ENCODE measurements around the gene PRKACA.

PRKACA gene

GRCh38 chr19:14073925-14074838 lies 43.4 kb downstream of the PRKACA start:
- DNase-seq (ENCODE audit: low read depth, low spot score) = no peak
- H3K27ac ChIP-seq = peak overlapping the region; percentile 79

DNA sequence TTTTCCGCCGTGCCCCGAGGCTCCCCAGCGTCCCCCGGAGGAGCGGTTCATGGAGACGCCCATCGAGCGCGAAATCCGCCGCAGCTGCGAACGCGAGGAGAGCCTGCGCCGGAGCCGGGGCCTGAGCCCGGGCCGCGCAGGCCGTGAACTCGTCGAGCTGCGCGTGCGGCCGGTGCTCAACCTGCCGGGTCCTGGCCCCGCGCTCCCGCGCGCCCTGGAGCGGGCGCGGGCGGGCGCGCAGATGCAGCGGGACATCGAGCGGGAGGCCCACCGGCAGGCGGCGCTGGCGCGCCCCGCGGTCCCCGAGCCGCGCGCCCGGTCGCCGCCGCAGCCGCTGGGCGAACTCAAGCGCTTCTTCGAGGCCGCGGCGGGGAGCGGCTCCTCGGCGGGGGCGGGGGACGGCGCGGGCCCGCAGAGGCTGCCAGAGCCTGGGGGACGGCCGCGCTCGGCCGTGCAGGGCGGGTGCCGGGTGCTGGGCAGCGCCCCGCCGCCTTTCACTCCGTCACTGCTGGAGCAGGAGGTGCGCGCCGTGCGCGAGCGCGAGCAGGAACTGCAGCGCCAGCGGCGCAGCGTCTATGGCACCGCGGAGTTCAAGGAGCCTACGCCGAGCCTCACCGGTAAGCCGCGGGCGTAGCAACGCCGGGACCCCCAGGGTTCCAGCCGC lies 44.2 kb downstream of the PRKACA start:
- peak overlapping the region; percentile 79 for H3K27ac ChIP-seq
- DNase-seq (ENCODE audit: low read depth, low spot score) = no peak

DNA sequence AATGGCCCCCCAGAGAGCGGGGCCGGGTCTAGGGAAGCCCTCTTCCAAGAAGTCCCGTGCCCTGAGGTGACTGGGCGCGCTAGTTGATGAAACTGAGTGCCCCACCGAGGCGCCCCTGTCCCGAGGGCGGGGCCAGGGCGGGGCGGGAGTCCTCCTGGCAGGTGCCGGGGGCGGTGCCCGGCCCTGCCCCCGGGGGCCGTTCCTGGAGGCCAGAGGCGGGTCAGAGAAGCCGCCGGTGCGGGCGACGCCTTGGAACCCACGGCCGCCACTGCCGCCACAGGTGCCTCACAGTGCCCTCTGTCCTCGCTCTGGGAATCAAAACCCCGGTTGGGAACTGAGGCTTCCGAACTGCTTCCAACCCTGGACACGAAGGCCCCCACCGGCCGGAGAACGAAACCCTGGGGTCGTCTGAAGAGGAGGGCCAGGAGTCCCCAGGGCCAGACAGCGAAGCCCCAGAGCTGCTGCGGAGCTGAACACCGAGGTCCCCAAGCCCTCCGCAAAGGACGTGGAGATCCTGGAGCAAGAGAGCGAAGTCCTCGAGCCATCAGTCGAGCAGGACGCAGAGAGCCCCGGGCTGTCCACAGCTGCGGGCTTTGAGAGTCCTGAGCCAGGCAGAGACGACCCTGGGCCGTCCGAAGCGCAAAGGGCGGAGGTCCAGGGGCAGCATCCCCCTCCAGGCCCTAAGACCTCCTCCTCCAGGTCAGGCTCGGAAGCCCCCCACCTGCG lies 44.9 kb downstream of the PRKACA start, which contains the start of gene MISP3:
Gene MISP3, plus strand, starts transcription at position 252 of the 726 bp plus-strand sequence. CDS start 524 bp downstream, outside the sequence.
- no peak for DNase-seq (ENCODE audit: low read depth, low spot score)
- peak within 1 kb of the TSS; percentile 79 for H3K27ac ChIP-seq

GRCh38 chr19:14070268-14071050 lies 47.1 kb downstream of the PRKACA start:
- no peak for DNase-seq (ENCODE audit: low read depth, low spot score)
- no peak overlapping the region for H3K27ac ChIP-seq

DNA sequence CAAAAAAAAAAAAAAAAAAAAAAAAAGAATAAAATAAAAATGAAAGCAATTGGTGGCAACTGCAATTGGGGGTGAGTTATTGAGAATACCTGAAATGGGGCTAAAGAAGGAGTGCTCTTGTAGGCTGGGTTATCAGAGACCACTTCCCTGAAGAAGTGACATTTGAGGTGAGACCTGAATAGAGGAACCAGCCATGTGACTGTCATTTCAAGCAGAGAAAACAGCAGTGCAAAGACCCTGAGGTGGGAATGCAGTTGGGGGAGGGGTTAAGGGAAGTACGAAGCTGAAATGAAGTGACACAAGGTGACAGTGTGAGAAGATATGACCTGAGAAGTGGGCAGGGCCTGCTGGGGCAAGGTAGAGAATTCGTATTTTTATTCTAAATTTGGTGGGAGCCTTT lies 51.4 kb downstream of the PRKACA start:
- no peak for DNase-seq (ENCODE audit: low read depth, low spot score)

GRCh38 chr19:14063105-14063504 lies 54.5 kb downstream of the PRKACA start:
- no peak overlapping the region for H3K27ac ChIP-seq
- no peak for DNase-seq (ENCODE audit: low read depth, low spot score)

More for the DNA sequence above, 51.4 kb downstream of the PRKACA start:
- H3K27ac ChIP-seq = no peak overlapping the region

DNA sequence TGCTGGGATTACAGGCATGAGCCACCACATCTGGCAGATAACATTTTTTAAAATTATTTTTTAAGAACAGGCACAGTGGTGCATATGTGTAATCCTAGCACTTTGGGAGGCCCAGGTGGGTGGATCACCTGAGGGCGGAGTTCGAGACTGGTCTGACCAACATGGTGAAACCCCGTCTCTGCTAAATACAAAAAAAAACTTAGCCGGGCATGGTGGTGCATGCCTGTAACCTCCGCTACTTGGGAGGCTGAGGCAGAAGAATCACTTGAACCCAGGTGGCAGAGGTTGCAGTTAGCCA lies 55.1 kb downstream of the PRKACA start:
- no peak for DNase-seq (ENCODE audit: low read depth, low spot score)
- H3K27ac ChIP-seq = no peak overlapping the region

DNA sequence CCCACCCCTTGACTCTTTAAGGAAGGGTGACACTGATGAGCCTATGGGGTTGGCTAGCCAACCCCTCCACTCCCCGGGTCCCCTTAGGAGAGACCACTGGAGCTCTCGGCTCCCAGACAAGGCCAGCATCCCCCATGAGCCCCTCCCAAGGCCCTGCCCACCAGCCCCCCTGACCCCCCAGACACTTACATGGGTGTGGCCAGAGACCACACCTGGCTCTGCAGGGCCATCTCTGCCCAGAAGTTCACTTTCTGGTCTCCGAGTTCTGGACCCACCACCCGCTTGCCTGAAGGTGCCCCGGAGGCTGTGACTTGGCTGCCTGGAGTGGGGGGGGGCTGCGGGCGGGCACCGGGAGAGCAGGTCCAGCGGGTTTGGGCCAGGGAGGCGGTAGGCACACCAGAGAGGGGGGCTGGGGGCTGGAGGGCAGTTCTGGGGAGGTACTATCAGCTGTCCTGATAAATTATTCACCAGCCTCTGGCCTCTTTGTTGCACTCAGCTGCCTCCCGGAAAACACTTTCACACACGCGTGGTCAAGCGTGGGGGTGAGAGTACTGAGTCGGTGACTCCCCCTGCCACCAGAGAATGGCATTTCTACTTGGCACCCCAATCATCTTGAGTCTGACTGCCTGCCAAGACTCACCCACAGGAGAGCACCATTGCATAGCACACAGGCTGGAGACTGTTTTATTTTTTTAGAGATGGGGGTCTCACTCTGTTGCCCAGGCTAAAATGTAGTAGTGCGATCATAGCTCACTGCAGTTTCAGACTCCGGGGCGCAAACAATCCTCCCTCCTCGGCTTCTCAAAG lies 55.6 kb downstream of the PRKACA start, which contains the start of gene PALM3:
Gene PALM3, minus strand, starts transcription at position 326 of the 807 bp plus-strand sequence. Its CDS starts 96 bp downstream, at position 230.
- no peak for DNase-seq (ENCODE audit: low read depth, low spot score)

DNA sequence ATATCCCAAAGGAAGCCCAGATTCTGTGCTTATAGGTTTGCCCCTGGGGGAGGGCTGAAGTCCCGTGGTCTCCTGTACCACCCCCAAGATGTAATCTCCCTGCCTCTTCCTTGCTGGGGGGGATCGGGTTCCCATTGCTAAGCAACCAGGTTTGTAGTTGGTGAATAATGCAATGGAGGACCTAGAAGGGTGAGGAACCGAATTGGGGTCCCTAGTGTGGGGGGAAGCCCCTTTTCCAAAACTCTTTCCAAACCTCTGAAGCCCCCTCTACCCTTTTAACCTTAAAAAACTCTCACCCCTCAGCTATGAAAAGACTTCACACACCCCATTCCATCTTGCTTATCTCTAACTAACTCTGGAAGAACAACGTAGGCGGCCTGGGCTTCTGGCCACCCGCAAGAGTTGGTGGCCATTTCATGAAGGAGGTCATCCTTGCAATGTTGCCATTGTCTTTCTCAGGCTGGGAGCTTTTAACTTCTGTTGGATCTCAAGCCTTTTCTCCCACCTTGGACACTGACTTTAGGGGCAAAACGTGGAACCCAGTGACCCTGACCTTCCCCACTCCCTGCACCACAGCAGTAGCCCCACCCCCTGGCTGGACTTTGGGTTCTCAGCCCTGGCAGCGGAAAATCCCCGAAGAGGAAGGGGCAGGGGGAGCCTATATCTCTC lies 56.3 kb downstream of the PRKACA start:
- DNase-seq (ENCODE audit: low read depth, low spot score) = no peak
- no peak overlapping the region for H3K27ac ChIP-seq

More for the DNA sequence above, 55.6 kb downstream of the PRKACA start, which contains the start of gene PALM3:
- H3K27ac ChIP-seq = no peak within 1 kb of the TSS

DNA sequence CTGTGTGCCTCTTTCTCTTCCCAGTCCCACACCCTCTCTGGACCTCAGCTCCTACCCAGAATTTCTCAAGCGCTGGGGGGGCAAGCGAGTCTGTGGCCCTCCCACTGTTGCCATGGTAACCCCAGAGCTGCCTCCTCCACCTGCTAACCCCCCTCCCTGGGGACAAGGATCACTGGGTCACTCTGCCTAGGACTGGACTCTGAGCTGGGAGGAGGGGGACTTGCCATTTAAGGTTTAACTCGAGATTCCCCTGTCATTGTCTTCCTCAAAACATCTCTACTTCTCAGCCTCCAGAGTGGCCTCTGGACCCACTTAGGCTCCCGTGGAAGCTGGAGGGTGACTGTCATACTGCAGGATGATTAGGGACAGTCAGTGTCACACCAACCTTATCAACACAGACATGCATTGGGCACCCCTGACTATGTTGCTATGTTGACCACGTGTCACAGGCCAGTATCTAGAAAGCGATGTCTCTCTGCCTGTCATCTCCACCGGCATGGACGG lies 57.9 kb downstream of the PRKACA start:
- no peak overlapping the region for H3K27ac ChIP-seq
- no peak for DNase-seq (ENCODE audit: low read depth, low spot score)

DNA sequence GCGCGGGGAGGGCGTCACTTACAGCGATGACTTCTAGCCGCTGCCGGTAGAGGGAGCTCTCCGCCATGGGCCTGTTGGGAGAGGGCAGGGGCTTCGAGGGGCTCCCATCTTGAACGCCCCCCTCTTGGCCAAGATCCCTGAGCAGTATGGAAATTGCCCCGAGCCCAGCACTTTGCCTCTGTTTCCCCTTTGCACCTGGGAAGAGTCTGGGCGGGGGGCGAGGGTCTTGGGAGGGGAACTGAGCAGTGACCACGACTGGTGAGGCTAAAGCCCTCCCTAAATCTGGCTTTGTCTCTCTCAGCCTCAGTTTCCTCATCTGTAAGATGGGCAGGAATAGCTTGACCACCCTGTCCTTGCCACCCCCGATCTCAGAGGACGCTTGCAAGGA lies 58.5 kb downstream of the PRKACA start:
- DNase-seq (ENCODE audit: low read depth, low spot score) = no peak
- H3K27ac ChIP-seq = no peak overlapping the region

DNA sequence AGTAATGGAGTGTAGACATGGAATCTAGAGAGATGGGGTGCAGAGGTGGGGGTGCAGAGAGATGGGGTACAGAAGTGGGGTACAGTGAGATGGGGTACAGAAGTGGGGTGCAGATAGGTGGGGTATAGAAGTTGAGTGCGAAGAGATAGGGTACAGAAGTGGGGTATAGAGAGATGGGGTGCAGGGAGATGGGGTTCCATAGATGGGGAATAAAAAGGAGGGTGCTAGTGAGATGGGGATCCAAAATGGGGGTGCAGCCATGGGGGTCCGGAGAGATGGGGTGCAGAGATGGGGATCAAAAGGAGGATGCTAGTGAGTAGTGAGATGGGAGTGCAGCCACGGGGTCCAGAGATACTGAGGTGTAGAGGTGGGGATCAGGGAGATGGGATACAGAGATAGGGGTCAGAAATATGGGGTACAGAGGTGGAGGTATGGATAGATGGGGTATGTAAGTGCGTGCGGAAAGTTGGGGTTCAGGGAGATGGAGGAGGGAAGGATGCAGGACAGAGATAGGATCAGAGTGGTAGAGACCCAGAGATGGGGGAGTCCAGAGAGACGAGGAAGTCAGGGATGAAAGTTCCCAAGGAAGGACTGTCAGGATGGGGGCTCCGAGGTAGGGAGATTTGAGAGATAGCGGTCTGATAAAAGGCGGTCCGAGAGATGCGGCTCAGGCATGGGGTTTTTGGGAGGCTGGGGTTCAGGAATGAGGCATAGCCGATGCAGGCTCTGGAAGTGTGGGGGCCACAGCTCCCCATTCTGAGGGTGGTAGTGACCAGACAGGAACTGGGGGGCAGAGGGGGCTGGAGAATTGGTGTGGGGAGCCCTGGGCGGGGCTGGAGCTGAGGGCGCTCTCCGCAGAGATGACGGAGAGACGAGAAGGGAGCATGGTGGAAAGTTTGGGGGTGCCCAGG lies 59.1 kb downstream of the PRKACA start:
- no peak for DNase-seq (ENCODE audit: low read depth, low spot score)

DNA sequence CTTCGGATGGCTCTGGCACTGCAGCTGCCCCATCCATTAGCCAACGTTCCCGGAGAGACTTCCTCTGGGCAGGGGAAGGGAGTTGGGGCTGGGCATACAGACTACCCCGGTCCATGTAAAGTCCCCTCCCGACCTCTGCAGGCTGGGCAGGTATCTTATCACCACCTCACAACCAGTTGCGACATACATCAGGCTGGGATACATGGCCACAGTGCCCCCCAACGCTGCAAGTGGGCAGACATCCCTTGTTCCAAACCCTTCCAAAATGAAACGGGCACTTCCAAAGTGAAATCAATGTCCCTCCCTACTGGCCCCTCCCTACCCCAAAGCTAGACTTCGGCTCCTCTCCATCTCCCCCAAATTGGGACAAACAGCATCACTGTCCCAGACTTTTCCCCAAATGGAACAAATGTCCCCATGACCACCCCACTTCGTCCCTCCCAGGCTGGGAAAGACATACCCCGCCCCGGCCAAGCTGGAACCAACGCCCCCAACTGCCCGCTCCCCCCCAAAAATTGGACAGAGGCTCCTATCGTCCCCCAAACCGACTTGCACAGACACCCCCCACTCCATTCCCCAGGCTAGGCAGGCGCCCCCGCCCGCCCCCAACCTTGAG lies 60.7 kb downstream of the PRKACA start:
- no peak for DNase-seq (ENCODE audit: low read depth, low spot score)
- no peak overlapping the region for H3K27ac ChIP-seq

More for the DNA sequence above, 59.1 kb downstream of the PRKACA start:
- no peak overlapping the region for H3K27ac ChIP-seq

DNA sequence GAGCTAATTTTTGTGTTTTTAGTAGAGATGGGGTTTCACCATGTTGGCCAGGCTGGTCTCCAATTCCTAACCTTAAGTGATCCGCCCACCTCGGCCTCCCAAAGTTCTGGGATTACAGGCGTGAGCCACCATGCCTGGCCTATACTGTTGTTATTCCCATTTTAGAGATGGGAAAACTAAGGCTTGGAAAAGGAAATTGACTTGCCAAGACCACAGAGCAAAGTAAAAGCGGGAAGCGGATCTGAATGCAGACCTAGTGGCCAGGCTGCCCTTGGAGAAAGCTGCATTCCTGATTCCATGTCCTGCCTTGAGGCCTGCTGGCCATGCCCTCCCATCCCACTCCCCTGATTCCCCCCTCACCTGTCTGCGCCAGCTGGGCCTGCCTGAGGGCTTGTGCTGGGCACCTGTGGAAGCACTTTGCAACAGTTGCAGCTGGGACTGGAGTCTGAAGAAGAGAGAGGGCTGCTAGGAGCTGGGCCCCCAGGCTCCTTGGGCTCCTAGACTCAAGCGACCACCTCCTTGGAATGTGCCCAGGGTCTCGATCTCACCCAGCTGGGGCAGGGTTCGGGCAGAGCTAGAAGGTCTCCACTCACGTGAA lies 61.4 kb downstream of the PRKACA start:
- DNase-seq (ENCODE audit: low read depth, low spot score) = no peak
- no peak overlapping the region for H3K27ac ChIP-seq

DNA sequence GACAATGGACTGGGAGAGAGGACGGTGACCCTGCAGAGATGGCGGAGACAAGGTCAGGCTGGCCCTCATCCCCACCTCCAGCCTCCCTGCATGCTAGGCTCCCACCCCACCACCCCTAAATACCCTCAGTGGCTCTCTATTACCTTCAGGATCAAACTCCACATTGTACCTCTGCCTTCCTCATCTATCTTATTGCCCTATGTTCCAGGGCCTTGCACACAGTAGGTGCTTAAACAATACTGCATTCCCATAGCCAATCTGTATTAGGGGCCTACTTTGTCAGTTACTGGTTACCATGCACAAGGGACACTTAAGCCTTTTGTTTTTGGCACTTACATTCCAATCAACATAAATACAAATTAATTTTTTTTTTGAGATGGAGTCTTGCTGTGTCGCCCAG lies 62.2 kb downstream of the PRKACA start:
- DNase-seq (ENCODE audit: low read depth, low spot score) = no peak
- H3K27ac ChIP-seq = no peak overlapping the region

DNA sequence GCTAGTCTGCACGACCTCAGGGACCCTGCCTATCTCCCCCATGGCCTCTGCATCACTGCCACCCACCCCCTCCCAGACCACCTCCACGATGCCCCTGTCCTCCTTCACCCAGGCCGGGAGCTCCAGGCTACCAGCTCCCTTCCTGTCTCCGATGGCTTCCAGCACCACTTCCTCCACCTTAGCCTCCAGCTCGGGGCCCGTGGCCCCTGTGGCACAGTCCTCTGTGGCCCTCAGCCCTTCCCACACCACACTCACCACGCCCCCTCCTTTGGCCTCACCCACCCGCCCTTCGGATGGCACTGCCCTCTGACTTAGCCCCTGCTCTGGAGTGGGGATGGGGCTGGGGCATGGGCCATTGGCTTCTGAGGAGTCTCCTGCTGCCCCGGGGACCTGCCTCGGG lies 62.8 kb downstream of the PRKACA start:
- H3K27ac ChIP-seq = no peak overlapping the region
- no peak for DNase-seq (ENCODE audit: low read depth, low spot score)

- no peak for DNase-seq (ENCODE audit: low read depth, low spot score)
- H3K27ac ChIP-seq = no peak overlapping the region
Measured at GRCh38 chr19:14054099-14054498, 63.5 kb downstream of the PRKACA start.

Measured in epithelial cell of prostate (primary cell).